GM20000 (cell line): ENCODE measurements around the gene TRAPPC14.

Experiments used
- DNase-seq: peaks from one replicate; pipeline ENCODE4 v3.0.0; 2012; ENCODE audit warnings: low spot score
- CTCF ChIP-seq: IDR thresholded peaks from 2 replicates; pipeline ENCODE4 v1.5.1; 2012; ENCODE audit warnings: mild to moderate bottlenecking, control low read depth; ENCODE audit errors: extremely low read depth, missing control alignments

TRAPPC14 gene

GRCh38 chr7:100106633-100107032, 51.9 kb downstream of the TRAPPC14 start:
- no peak for DNase-seq
- no peak for TF ChIP-seq CTCF

- DNase-seq, result no peak
- no peak for TF ChIP-seq CTCF
These were observed 53.0 kb downstream of the TRAPPC14 start for GRCh38 chr7:100105534-100105933.
